HCT116 (cell line): ENCODE data around the gene CTSW. TPM values are rescaled to one million over a fixed set of nuclear protein-coding genes. Genes with fewer than 3 reads are reported as not detected.

Experiments
- ATAC-seq: fragments of 200-7000 bp; cut with Tn5 transposase; 2 replicates; pipeline ENCODE4 v1.9.1; 2020; ENCODE audit warnings: mild to moderate bottlenecking, moderate library complexity
- BruUV-seq: library from RNA; stranded (reverse); fragments of 400-500 nt; replicated peaks from 2 replicates; lab custom pipeline; 2021; lab: Mats Ljungman, UMichigan
- CTCF ChIA-PET: fragments of 300-600 bp; sonication (Branson Sonifier 250); formaldehyde crosslinking; loops from one replicate; lab custom pipeline; 2021; ENCODE audit warnings: antibody characterized with exemption; lab: Charles Lee
- POLR2A ChIA-PET: fragments of 300-600, 350-600 bp; sonication (Branson Sonifier 250); formaldehyde crosslinking; loops from one replicate; lab custom pipeline; 2021; ENCODE audit warnings: antibody characterized with exemption; lab: Charles Lee
- RAD21 ChIA-PET, 2 experiments: fragments of 300-600 bp; sonication (Branson Sonifier 250); formaldehyde crosslinking; loops; one replicate each; lab custom pipeline; 2023; ENCODE audit warnings: low total read pairs in 2 of 2; ENCODE audit not compliant: uncharacterized antibody in 2 of 2, unreplicated experiment in 2 of 2, low non-redundant PET in 1 of 2; lab: Charles Lee
- DNase-seq: peaks from one replicate; pipeline ENCODE4 v3.0.0-alpha.2; 2010; ENCODE audit warnings: low read depth, low spot score
- H2AFZ ChIP-seq: fragments of 200-600 bp; shearing (Covaris generic), sonication (generic); 2 replicates; pipeline ENCODE4 v1.6.1; 2017; ENCODE audit warnings: low read depth, mixed run types, mixed read lengths, antibody characterized with exemption, low read length; ENCODE audit not compliant: poor library complexity, severe bottlenecking
- H3K27ac ChIP-seq: 2 replicates; pipeline ENCODE4 v1.5.1; 2012; ENCODE audit warnings: low read depth, low read length
- H3K27me3 ChIP-seq: fragments of 200-600 bp; sonication (generic); 2 replicates; pipeline ENCODE4 v1.6.1; 2016; ENCODE audit warnings: mixed run types, low read length, mixed read lengths; ENCODE audit not compliant: insufficient read depth
- H3K36me3 ChIP-seq, 2 experiments: fragments of 200-500 bp in 1 of 2; fragments of 200-600 bp in 1 of 2; sonication (Bioruptor generic) in 1 of 2; sonication (generic) in 1 of 2; 2 replicates each; pipeline versions ENCODE4 v1.5.1 to v1.6.1; 2014 to 2016; ENCODE audit warnings: low read length in 2 of 2, inconsistent platforms in 1 of 2, mixed read lengths in 1 of 2, mixed run types in 1 of 2; ENCODE audit not compliant: insufficient read depth in 2 of 2, control insufficient read depth in 1 of 2
- H3K4me1 ChIP-seq, 2 experiments: fragments of 200-600 bp in 1 of 2; sonication (generic) in 1 of 2; 2 replicates each; pipeline versions ENCODE4 v1.5.1 to v1.6.1; 2012 to 2017; ENCODE audit warnings: low read length in 2 of 2, inconsistent platforms in 1 of 2, mild to moderate bottlenecking in 1 of 2, mixed read lengths in 1 of 2, mixed run types in 1 of 2, moderate library complexity in 1 of 2; ENCODE audit not compliant: insufficient read depth in 2 of 2, control insufficient read depth in 1 of 2
- H3K4me2 ChIP-seq: fragments of 200-600 bp; sonication (generic); 2 replicates; pipeline ENCODE4 v1.6.1; 2017; ENCODE audit warnings: mixed run types, low read length, mixed read lengths
- H3K4me3 ChIP-seq, 2 experiments: fragments of 200-600 bp in 1 of 2; sonication (generic) in 1 of 2; replicated peaks in 1 of 2; 2 replicates each; pipeline ENCODE4 v1.5.1; 2011 to 2016; ENCODE audit warnings: low read length in 2 of 2, control low read depth in 1 of 2, low read depth in 1 of 2, mild to moderate bottlenecking in 1 of 2, mixed read lengths in 1 of 2, mixed run types in 1 of 2
- H3K79me2 ChIP-seq: fragments of 200-600 bp; sonication (generic); 2 replicates; pipeline ENCODE4 v1.6.1; 2017; ENCODE audit warnings: mild to moderate bottlenecking, mixed run types, low read length, moderate library complexity, mixed read lengths; ENCODE audit not compliant: insufficient read depth
- H3K9ac ChIP-seq: fragments of 200-600 bp; sonication (generic); 2 replicates; pipeline ENCODE4 v1.6.1; 2016; ENCODE audit warnings: low read length, mixed read lengths
- H3K9me2 ChIP-seq: fragments of 200-600 bp; sonication (generic), shearing (Covaris generic); 2 replicates; pipeline ENCODE4 v1.6.1; 2017; ENCODE audit warnings: mixed run types, mild to moderate bottlenecking, moderate library complexity; ENCODE audit not compliant: insufficient read depth
- H3K9me3 ChIP-seq, 2 experiments: fragments of 200-500 bp in 1 of 2; fragments of 200-600 bp in 1 of 2; sonication (Bioruptor generic) in 1 of 2; sonication (generic) in 1 of 2; 2 replicates each; pipeline ENCODE4 v1.6.1; 2014 to 2017; ENCODE audit warnings: low read length in 2 of 2, mixed read lengths in 2 of 2, inconsistent platforms in 1 of 2, low read depth in 1 of 2, mild to moderate bottlenecking in 1 of 2, mixed run types in 1 of 2, moderate library complexity in 1 of 2; ENCODE audit not compliant: control insufficient read depth in 1 of 2, insufficient read depth in 1 of 2
- H4K20me1 ChIP-seq: fragments of 200-600 bp; sonication (generic), shearing (Covaris generic); 2 replicates; pipeline ENCODE4 v1.6.1; 2017; ENCODE audit warnings: mixed run types, mild to moderate bottlenecking, moderate library complexity; ENCODE audit not compliant: insufficient read depth
- CEBPB ChIP-seq: IDR thresholded peaks from 2 replicates; pipeline ENCODE4 v1.6.1; 2012; ENCODE audit warnings: low read depth
- ELF1 ChIP-seq: IDR thresholded peaks from 2 replicates; pipeline ENCODE4 v1.6.1; 2012; ENCODE audit warnings: low read depth, borderline replicate concordance
- POLR2AphosphoS5 ChIP-seq: IDR thresholded peaks from 2 replicates; pipeline ENCODE4 v1.6.1; 2011; ENCODE audit warnings: mild to moderate bottlenecking, low read depth, low read length, moderate library complexity
- ZFX ChIP-seq: fragments of 450-650 bp; IDR thresholded peaks from 2 replicates; pipeline ENCODE4 v1.6.1; 2017
- intact Hi-C: fragments of 100-400 bp; cut with micrococcal nuclease; formaldehyde crosslinking; loops from 2 replicates; pipeline ENCODE4 v1.10.0; 2022
- total RNA-seq: library from RNA; stranded (reverse); gene quantifications from one replicate; pipeline ENCODE4 v1.2.1, GENCODE V29; 2021; ENCODE audit not compliant: unreplicated experiment
- TF ChIP-seq, protein P1 (sequence below): IDR thresholded peaks from 2 replicates; pipeline ENCODE4 v1.6.1; 2012; ENCODE audit warnings: low read depth
- TF ChIP-seq, protein P2 (sequence below): IDR thresholded peaks from 2 replicates; pipeline ENCODE4 v1.6.1; 2011; ENCODE audit warnings: mild to moderate bottlenecking, low read length, moderate library complexity; ENCODE audit not compliant: insufficient replicate concordance; ENCODE audit errors: extremely low read depth
- TF ChIP-seq, protein P3 (sequence below): IDR thresholded peaks from 2 replicates; pipeline ENCODE4 v1.6.1; 2012

The CTSW gene
- total RNA-seq, 1 experiment from 2014 or later, result not detected

DNA sequence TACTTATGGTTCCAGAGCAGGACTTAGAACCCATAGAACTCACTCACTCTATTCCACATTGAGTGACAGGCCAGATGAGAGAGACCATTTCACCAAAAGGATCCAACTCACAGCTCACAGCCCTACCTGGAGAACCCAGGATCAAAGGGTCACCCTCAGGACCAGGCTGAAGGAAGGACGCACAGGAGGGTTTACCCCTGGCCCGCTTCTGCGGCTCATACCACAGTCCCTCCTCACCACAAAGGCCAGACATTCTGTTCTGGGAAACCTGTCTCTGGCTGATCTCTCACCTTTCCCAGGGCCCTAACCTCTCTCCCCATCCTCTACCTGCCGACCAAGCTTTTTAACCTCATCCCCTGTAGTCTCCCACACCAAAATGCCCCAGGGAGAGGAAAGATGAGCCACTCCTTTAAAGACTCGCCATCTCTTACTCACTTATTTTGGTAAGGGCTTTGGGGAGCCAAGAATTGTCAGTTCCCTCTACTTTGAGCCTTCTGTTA, 15.9 kb downstream of the CTSW start:
- TF ChIP-seq CEBPB, result no peak
- no peak for TF ChIP-seq ZFX
- TF ChIP-seq ELF1, result no peak
- TF ChIP-seq, all 23 proteins: peak for 0
- Histone ChIP-seq H3K27ac (peak overlapping the region; percentile 99), H3K4me1 (peaks cover 14 to 79% of the 10 kb centered on the region in 2 experiments), H4K20me1 (peaks cover 31% of the 10 kb centered on the region; the same call in 1 of the 2 replicates), H3K9ac (peak overlapping the region; percentile 99), H3K4me3 (no peak overlapping the region), H3K9me3 (no peaks in the 10 kb centered on the region), H2AFZ (no peak overlapping the region), H3K9me2 (no peaks in the 10 kb centered on the region), H3K36me3 (peaks cover 10 to 52% of the 10 kb centered on the region in 2 experiments; a peak in 3 of 4 replicates), H3K4me2 (peak overlapping the region; percentile 71), H3K79me2 (peaks cover 88% of the 10 kb centered on the region), H3K27me3 (no peaks in the 10 kb centered on the region)
- no TSS peak for BruUV-seq
- ChIA-PET CTCF (interaction anchor here (1.2 kb wide), 1 partner anchor 20 kb away, joined by 3 read pairs; no protein-coding TSS in a partner anchor), RAD21 (no interaction called here), POLR2A (interaction anchor here (0.7 to 8.0 kb wide), 5 partner anchors 11 to 105 kb away, joined by 3 to 80 read pairs (median 6); no protein-coding TSS in a partner anchor)
- no peak for DNase-seq
- ATAC-seq, result no peak
- intact Hi-C loops, result no loop called here

DNA sequence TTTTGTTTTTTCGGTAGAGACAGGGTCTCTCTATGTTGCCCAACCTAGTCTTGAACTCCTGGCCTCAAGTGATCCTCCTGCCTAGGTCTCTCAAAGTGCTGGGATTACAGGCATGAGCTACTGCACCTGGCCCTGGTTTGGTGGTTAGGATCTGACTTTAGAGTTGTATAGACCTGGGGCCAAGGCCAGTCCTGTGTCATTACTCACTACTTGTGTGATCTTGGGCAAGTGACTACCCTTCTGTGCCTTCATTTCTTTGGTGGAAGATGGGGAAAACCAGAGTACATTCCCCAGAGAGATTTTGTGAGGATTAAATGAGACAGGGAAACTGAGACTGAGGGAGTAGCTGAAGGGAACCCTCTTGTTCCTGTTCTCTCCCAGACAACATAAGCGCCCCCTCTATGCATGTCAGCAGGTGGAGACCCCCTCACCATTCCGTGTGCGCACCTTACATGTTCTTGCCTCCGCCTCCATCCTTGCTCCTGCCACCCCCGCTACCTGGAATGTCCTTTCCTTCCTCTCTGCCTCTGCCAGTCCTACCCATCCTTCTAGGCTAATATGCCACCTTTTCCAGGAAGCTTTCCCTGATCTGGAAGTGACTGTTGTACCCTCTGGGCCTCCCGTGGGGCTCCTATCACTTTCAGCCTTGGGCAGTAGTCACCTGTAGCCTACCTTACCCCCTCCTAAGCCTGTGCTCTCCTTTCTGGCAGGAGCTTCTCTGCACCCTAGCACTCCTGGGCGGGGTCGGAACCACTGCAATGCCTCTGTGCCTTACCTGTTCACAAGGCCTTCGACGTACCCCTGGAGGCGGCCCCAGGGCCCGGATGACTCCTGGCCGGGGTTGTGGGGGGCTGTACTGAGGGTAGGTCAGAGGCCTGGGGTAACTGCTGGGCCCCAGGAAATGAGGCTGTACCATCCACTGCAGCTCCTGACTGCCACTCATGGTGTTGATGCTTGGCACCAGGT, 16.7 kb downstream of the CTSW start:
- peaks cover 10 to 52% of the 10 kb centered on the region in 2 experiments; a peak in 3 of 4 replicates for H3K36me3 ChIP-seq
- peaks cover 31% of the 10 kb centered on the region; the same call in 1 of the 2 replicates for H4K20me1 ChIP-seq
- H3K79me2 ChIP-seq, result peaks cover 90% of the 10 kb centered on the region
- H3K9me2 ChIP-seq, result no peaks in the 10 kb centered on the region
- H3K27me3 ChIP-seq, result no peaks in the 10 kb centered on the region
- DNase-seq (no peak), ATAC-seq (no peak)
- POLR2A ChIA-PET, result interaction anchor here (1.4 to 3.6 kb wide), 5 partner anchors 10 to 22 kb away, joined by 4 to 24 read pairs (median 6); no protein-coding TSS in a partner anchor
- CTCF ChIA-PET, result interaction anchor here (1.0 kb wide), 1 partner anchor 8 kb away, joined by 3 read pairs; the partner anchor contains the start of gene FIBP
- H3K9ac ChIP-seq, result peak overlapping the region; percentile 99
- peak overlapping the region; percentile 71 for H3K4me2 ChIP-seq
- H3K4me1 ChIP-seq, result peaks cover 22 to 79% of the 10 kb centered on the region in 2 experiments
- intact Hi-C loops, result no loop called here
- H3K9me3 ChIP-seq, result no peaks in the 10 kb centered on the region
- TF ChIP-seq, protein P1, sequence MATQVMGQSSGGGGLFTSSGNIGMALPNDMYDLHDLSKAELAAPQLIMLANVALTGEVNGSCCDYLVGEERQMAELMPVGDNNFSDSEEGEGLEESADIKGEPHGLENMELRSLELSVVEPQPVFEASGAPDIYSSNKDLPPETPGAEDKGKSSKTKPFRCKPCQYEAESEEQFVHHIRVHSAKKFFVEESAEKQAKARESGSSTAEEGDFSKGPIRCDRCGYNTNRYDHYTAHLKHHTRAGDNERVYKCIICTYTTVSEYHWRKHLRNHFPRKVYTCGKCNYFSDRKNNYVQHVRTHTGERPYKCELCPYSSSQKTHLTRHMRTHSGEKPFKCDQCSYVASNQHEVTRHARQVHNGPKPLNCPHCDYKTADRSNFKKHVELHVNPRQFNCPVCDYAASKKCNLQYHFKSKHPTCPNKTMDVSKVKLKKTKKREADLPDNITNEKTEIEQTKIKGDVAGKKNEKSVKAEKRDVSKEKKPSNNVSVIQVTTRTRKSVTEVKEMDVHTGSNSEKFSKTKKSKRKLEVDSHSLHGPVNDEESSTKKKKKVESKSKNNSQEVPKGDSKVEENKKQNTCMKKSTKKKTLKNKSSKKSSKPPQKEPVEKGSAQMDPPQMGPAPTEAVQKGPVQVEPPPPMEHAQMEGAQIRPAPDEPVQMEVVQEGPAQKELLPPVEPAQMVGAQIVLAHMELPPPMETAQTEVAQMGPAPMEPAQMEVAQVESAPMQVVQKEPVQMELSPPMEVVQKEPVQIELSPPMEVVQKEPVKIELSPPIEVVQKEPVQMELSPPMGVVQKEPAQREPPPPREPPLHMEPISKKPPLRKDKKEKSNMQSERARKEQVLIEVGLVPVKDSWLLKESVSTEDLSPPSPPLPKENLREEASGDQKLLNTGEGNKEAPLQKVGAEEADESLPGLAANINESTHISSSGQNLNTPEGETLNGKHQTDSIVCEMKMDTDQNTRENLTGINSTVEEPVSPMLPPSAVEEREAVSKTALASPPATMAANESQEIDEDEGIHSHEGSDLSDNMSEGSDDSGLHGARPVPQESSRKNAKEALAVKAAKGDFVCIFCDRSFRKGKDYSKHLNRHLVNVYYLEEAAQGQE, result no peak
- TF ChIP-seq POLR2AphosphoS5, result no peak
- TF ChIP-seq, protein P2, sequence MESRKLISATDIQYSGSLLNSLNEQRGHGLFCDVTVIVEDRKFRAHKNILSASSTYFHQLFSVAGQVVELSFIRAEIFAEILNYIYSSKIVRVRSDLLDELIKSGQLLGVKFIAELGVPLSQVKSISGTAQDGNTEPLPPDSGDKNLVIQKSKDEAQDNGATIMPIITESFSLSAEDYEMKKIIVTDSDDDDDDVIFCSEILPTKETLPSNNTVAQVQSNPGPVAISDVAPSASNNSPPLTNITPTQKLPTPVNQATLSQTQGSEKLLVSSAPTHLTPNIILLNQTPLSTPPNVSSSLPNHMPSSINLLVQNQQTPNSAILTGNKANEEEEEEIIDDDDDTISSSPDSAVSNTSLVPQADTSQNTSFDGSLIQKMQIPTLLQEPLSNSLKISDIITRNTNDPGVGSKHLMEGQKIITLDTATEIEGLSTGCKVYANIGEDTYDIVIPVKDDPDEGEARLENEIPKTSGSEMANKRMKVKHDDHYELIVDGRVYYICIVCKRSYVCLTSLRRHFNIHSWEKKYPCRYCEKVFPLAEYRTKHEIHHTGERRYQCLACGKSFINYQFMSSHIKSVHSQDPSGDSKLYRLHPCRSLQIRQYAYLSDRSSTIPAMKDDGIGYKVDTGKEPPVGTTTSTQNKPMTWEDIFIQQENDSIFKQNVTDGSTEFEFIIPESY, result no peak
- TF ChIP-seq, protein P3, sequence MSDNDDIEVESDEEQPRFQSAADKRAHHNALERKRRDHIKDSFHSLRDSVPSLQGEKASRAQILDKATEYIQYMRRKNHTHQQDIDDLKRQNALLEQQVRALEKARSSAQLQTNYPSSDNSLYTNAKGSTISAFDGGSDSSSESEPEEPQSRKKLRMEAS, result no peak
- no peak for TF ChIP-seq CEBPB
- no TSS peak for BruUV-seq
- RAD21 ChIA-PET, result no interaction called here
- H2AFZ ChIP-seq, result no peak overlapping the region
- peak overlapping the region in 1 of 2 experiments; percentile 11; a peak in 1 of 4 replicates for H3K4me3 ChIP-seq
- H3K27ac ChIP-seq, result peak overlapping the region; percentile 99
